Transverse colon (tissue), 4 donors: Measurements from ENCODE around the gene AHCTF1.

Experiments used
- CTCF ChIP-seq, 5 experiments: fragments of 200-600 bp in 3 of 5; fragments of 450-650 bp in 2 of 5; sonication (generic) in 3 of 5; IDR thresholded peaks; 1 replicate in 2 of 5; 2 replicates in 3 of 5; pipeline ENCODE4 v1.5.1; 2016 to 2017; ENCODE audit warnings: antibody characterized with exemption in 5 of 5, inconsistent platforms in 3 of 5, mild to moderate bottlenecking in 2 of 5, moderate library complexity in 1 of 5
- POLR2A ChIP-seq: fragments of 450-650 bp; IDR thresholded peaks from one replicate; pipeline ENCODE4 v1.6.1; 2016; ENCODE audit warnings: antibody characterized with exemption, mild to moderate bottlenecking, moderate library complexity
- POLR2AphosphoS5 ChIP-seq, 3 donors: sonication (generic); formaldehyde crosslinking; IDR thresholded peaks; one replicate each; pipeline ENCODE4 v1.6.1; 2016; ENCODE audit warnings: antibody characterized with exemption in 3 of 3

DNA sequence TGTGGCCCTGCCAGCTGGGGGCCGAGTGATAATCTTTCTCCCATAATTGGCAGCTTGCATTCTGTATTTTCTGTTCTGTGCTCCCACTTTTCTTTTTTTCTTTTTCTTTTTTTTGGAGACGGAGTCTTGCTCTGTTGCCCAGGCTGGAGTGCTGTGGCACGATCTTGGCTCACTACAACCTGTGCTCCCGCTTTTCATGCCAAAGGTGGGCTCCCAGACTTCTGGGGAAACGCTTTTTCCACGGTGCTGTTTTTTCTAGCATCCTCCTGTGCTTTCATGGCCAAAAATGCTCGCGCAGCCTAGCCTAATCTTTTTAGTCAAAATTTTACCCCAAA is 585 bp upstream of the AHCTF1 start:
- no peak for TF ChIP-seq CTCF (IDR thresholded peaks at IDR 0.05)
- no peak for TF ChIP-seq POLR2AphosphoS5 (IDR thresholded peaks at IDR 0.05)
- TF ChIP-seq POLR2A = no peak
